Measurements from ENCODE around the gene HM13.
"Not testable (repeated sequence)": the region's sequence is repeated elsewhere in the genome, so short reads cannot be mapped to it uniquely, and the experiment has no call there.

The HM13 gene

DNA sequence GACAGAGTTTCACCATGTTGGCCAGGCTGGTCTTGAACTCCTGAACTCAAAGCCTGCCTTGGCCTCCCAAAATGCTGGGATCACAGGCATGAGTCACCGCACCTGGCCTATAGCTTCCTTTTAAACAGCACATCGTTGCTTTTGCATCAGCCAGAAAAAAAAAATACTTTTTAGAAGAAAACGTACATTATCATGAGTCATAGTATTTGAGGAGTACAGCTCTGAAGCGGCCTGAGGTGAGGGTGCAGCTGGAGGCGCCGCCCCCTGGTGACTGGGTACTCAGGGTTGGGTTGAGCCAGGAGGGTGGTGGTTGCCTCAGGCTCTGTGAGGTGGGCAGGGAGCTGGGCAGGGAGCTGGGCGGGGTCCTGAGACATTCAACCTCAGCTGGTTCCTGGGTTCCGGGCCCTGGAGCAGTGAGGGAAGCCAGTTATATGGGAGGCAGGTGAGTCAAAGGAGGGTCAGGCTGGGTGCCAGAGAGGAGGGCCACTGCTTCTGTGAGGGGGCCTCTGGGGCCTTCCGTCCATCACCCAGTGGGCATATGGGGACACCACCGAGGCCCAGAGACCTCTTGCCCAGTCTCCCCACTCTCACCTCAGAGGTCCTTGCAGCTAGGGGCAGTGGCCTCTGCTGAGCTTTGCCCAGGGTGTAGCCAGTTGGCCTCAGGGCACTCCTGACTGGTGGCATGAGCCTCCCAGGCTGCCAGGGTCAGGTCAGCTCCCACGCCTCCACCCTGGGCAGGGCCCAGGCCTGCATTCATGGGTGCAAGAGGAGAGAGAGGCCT, 79.2 kb downstream of the HM13 start:
- no peak for DNase-seq (ENCODE audit: low read depth)

DNA sequence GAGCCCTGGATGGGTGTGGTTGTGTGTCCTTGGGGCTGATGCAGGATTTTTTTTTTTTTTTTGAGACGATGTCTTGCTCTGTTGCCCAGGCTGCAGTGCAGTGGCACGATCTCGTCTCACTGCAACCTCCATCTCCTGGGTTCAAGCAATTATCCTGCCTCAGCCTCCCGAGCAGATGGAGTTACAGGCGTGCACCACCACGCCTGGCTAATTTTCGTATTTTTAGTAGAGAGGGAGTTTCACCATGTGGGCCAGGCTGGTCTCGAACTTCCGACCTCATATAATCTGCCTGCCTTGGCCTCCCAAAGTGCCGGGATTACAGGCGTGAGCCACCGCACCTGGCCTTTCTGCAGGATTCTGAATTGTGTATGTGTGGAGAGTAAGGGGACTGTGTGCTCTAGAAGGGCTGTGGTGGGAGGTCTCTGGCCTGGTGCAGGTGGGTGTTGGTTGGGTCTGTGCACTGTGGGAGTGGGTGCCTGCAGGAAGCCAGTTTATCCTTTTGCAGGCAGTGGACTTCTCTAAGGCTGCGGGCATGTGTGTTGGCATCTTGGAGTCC, 79.8 kb downstream of the HM13 start:
- no peak for DNase-seq (ENCODE audit: low read depth)

DNA sequence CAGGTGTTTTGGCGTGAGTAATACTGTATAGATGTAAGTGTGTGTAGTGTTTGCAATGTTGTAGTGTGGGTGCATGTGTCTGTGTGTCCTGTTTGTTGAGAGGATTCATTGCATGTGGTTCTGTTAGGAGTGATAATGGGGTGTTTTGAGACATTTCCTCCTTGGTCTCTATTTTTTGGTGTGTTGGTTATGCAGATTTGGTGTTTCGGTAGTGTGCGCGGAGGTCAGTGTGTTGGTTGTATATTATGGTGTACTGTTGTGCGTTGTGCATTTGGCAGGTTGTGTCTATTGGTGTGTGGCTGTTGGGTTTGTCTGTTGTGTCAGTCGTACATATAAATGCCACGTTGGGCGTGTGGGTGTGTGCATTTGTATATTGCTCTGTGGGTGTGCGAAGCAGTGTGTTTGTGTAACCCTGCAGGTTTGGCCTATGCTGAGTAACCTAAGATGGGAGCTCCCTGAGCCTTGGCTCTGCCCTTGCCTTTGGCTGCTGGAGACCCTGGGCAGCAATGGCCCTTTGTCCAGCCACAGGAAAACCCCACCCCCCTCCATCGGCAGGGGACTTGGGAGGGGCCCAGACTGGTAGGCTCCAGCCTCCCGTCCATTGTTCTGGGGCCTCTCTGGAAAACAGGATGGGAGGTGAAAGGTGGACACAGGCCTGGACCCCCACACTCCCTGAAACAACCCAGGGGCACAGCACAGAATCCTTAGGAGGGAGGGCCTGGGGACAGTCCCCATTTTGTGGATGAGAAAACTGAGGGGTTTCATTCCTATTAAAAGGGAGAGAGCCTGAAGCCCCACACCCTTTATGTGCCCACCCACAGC, 80.5 kb downstream of the HM13 start:
- no peak for DNase-seq (ENCODE audit: low read depth)

DNA sequence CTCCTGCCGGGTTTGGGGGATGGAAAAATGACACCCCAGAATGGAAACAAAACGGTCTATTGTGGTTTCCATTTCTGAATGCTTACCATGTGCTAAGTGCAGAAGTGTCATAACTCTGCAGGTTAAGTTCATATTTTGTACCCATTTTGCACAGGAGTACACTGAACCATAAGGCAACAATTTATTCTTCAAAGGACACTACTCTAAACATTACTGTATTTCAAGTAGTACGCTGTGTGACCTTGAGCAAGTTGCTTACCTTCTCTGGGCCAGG, 81.1 kb downstream of the HM13 start:
- DNase-seq (ENCODE audit: low read depth) = no peak

DNA sequence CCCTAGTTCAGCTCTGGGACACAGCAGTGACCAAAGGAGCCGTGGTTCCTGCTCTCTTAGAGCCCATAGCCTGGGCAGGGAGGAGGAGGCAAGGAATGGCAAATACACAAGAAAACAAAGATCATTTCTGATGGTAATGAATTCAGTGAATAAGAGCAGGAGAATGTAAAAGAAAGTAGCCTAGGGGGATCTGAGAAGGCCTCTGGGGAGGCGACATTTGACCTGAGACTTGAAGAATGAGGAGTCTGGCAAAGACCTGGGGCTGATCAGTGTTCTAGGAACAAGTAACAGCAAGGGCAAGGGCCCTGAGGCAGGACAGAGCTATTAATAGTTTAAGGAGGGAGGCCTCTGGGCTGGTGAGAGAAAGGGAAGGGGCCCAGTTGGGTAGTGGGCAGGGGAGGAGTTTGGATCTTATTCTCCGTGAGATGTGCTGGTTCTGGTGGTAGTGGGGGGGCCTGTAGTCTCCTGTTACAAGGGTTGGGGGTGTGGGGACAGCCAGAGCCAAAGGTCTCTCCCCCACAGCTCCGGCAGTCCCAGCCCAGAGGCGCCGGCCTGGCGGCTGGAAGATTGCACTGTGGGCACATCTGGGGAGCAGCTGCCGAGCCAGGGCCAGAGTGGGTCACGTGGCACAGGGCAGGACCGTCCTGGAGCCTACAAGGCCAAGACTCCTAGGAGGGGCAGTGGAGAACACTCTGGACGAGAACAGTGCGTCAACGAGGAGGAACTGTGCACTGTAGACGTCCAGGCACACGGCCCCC, 81.6 kb downstream of the HM13 start:
- DNase-seq (ENCODE audit: low read depth) = peak; percentile 97

DNA sequence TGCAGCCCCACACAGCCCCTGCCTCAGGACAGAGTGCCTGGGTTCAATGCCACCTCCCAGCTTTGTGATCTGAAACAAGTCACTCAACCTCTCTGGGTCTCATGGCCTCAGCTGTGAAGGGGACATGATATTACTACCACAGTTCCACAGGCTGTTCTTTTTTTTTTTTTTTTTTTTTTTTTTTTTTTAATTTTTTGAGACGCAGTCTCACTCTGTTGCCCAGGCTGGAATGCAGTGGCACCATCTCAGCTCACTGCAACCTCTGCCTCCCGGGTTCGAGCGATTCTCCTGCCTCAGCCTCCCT, 82.1 kb downstream of the HM13 start:
- not testable (repeated sequence) for DNase-seq (ENCODE audit: low read depth)

DNA sequence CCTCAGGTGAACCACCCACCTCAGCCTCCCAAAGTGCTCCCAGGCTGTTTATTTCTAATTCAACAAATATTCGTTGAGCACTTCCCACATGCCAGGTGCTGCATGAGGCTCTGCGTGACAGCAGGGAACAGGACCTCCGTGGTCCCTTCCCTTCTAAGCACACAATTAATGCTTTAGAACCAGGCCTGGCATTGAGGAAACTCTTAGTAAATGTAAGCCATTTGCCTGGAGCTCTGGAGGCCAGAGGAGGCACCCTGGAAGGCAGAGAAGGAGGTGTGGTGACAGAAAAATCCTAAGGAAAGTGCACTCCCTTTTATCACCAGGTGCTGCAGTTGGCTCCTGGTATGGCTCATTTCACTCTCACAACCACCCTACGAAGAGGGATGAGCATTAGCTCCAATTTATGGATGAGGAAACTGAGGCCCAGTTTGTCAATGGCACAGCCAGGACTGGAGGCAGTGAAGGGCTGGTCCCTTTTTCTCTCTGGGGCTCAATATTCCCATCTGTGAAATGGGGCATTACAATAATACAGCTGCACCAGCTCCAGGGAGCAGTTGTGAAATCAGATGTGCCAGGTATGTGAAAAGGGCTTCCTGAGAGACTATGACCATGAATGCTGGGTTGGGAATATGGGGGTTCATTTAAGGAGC, 82.7 kb downstream of the HM13 start:
- DNase-seq (ENCODE audit: low read depth) = no peak

DNA sequence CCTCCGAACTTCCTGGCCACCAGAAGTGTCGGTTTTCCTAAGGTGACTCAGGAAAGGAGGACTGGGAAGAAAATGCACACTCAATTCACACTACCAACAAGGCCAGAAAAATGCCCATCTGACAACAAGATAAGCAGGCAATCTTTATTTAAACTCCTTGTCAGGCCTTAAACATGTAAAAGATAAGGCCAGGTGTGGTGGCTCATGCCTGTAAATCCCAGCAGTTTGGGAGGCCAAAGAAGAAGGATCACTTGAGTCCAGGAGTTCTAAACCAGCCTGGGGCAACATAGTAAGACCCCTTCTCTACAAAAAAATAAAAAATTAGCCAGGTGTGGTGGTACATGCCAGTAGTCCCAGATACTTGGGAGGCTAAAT, 83.2 kb downstream of the HM13 start:
- no peak for DNase-seq (ENCODE audit: low read depth)

DNA sequence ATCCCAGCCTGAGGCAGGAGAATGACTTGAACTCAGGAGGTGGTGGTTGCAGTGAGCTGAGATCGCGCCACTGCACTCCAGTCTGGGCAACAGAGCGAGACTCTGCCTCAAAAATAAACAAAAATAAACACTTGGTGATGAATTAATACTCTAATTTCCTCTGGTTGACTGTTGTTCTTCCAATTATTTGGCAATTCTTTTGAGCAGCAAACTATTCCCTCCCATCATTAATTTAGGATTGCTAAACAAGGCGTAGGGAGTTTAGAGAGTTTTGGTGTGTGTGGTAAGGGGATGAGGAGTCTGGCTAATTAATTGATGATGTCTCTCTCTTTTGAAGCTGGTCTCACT, 88.2 kb downstream of the HM13 start:
- DNase-seq (ENCODE audit: low read depth) = no peak

DNA sequence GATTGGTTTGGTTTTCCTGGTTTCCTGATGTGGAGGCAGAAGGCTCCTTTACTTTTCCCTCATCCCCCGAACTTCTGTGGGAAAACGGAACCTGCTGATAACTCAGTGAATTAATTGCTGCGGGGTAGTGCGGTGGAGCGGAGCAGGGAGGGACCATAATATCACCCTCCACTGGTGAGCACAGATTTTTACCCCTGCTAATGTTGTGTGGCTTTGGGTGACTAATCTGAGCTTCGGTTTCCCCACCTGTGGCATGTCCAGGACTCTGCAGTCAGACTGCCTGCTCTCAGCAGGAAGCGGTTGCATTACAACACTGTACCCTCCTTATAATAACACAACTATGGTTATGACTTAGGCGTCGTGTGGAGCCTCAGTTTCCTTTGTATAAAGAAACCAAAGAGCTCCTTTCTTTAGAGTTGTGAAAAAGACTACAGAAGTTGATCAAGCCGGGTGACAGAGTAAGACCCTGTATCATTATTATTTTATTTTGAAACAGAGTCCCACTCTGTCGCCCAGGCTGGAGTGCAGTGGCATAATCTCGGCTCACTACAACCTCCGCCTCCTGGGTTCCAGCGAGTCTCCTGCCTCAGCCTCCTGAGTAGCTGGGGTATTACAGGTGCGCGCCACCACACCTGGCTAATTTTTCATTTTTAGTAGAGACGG, 88.7 kb downstream of the HM13 start:
- DNase-seq (ENCODE audit: low read depth) = peak; percentile 65

DNA sequence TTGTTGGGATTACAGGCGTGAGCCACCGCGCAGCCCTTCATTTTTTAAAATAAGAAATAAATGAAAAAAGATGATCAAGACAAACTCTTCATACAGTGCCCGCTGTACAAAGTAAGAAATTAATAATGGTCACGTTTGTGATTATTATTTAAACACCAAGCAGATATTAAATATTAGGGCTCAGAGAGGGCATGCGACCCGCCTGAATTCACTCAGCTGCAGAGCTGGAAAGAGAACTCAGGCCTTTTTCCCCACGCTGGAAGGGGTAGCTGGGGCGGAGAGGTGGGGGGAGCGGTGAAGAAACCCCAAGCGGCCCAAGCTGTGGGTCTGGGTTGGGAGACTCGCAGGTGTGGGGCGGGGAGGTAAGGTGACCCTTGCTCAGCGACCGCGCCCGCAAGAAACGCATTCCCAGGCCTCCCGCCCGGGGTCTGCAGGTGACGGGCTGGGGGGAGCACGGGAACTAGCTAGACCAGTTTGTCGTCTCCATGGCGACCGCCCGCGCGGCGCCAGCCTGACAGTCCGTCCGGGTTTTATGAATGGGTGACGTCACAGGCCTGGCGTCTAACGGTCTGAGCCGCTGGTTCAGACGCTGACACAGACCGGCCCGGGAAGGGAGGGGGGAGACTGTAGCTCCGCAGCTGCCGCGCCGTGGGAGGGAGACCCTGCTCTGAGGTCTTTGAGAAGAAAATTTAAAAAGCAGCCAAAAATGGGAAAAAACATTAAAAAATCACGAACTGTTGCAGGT, 89.8 kb downstream of the HM13 start:
- peak; percentile 92 for DNase-seq (ENCODE audit: low read depth)

DNA sequence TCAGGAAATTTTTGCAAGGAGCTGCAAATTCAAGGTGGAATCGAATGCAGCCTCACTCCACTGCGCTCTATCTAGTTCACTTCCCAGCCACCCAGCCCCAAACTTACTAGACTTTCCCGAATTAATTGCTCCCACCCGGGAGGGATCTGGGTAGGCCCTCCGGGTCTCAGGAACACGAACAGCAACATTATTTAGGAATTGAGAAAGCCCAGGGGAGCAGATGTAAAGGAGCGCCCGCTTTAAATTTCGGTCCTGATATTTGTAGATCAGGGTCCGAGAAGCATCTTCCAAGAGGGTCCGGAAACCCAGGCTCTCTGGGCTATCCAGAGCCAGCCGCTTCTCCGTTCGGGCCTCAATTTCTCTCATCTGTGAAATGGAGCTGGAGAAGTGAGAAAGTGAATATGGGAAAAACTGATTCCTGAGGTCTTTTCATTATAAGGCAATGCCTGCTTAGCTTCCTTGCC, 90.4 kb downstream of the HM13 start:
- no peak for DNase-seq (ENCODE audit: low read depth)

DNA sequence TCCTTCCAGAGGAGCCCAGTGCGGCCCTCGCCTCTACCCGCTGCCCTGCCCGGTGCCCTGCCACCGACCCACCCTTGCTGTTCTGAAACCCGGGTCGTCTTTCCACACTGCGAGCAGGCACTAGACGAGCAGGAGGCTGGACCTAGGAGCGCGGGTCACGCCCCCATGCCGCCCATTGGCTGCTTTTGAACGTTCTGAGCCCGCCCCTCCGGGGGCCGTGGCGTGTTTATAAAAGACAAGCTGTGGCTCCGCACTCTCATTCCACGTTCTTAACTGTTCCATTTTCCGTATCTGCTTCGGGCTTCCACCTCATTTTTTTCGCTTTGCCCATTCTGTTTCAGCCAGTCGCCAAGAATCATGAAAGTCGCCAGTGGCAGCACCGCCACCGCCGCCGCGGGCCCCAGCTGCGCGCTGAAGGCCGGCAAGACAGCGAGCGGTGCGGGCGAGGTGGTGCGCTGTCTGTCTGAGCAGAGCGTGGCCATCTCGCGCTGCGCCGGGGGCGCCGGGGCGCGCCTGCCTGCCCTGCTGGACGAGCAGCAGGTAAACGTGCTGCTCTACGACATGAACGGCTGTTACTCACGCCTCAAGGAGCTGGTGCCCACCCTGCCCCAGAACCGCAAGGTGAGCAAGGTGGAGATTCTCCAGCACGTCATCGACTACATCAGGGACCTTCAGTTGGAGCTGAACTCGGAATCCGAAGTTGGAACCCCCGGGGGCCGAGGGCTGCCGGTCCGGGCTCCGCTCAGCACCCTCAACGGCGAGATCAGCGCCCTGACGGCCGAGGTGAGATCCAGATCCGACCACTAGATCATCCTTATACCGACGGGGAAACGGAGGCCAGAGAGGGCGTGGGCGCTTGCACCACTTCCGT, 91.0 kb downstream of the HM13 start, which contains the start of gene ID1:
Gene ID1, plus strand, starts transcription at position 259 of the 871 bp plus-strand sequence. Its CDS starts 99 bp downstream, at position 358.
- DNase-seq (ENCODE audit: low read depth) = peak; percentile 91

DNA sequence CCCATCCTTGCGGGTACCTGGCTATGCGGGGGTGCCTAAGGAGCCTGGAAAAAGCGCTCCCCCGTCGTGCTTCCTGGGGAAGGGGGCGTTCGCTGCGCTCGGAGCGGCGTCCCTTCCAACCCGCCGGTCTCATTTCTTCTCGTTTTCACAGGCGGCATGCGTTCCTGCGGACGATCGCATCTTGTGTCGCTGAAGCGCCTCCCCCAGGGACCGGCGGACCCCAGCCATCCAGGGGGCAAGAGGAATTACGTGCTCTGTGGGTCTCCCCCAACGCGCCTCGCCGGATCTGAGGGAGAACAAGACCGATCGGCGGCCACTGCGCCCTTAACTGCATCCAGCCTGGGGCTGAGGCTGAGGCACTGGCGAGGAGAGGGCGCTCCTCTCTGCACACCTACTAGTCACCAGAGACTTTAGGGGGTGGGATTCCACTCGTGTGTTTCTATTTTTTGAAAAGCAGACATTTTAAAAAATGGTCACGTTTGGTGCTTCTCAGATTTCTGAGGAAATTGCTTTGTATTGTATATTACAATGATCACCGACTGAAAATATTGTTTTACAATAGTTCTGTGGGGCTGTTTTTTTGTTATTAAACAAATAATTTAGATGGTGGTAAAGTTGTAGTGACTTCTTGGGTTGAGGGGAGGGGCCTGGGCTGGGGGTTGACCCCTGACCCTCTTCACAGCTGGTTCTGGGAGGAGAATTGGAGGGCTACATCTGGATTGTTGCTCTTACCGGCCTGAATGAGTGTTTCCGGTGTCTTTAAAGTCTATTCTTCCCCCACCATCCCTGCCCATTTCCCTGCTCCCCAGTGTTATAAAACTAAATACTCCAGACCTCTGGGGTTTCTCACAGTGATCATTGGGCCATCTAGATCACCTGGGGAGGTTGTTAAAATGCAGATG, 91.9 kb downstream of the HM13 start:
- DNase-seq (ENCODE audit: low read depth) = no peak

DNA sequence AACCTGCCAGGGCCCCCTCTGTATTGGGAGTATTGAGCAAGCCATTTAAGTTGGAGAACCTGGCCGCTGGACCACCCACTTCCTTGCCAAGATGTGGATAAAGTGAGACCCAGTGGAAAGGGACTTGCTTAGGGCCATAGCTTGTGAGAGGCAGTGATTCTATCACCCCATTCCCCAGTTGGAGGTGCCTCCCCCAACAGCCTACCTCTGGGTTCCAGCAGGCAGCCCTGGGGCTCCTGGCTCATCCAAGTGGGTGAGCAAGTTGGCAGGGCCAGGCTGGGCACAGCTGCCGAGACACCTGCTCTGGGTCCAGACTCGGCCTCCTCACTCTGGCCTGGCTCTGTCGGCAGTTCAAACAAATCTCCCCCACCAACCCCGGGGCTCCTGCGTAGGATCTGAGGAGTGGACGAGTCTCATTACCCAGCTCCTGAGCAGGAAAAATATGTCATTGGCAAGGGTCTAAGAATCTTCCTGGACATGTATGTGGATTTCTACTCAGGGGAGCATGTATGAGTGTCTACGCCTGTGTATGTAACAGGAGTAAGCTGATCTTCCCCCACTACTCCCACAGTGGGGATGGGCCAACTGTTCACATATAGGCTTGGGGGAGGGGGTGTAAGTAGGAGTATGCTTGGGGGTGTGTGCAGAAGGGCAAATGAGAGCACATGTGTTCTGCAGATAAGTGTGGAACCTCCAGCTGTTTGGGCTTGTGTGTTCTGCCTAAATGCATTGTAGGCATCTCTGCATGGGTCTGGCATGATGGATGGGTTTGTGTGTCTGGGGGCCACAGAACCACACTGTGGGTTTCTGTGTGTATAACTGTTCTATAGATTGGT, 92.8 kb downstream of the HM13 start:
- DNase-seq (ENCODE audit: low read depth) = no peak

DNA sequence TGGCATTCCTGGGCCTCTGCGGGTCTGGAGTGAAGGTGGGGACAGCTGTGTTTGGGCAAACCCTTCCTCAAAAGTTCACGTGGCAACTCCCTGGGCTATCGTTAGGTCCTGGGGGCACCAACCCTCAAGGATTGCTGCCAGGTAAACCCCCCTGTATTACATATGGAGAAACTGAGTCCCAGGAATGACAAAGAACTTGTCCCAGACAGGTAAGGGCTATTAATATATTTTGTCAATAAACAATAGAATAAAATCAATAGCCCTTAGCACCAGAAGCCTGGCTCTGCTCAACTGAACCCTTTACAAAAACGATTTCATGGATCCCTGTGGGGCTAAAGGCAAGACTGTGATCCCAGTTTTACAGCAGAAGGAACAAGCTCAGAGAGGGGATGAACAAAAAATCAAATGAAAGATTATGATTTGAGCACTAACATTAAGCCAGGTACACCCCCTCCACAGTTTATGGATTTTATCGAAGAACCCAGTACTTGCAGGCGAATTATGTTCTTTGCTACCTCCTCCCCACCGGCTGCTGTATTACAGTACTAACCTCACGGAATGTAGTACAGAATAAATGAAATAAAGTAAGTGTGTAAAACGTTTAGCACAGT, 93.5 kb downstream of the HM13 start:
- no peak for DNase-seq (ENCODE audit: low read depth)

DNA sequence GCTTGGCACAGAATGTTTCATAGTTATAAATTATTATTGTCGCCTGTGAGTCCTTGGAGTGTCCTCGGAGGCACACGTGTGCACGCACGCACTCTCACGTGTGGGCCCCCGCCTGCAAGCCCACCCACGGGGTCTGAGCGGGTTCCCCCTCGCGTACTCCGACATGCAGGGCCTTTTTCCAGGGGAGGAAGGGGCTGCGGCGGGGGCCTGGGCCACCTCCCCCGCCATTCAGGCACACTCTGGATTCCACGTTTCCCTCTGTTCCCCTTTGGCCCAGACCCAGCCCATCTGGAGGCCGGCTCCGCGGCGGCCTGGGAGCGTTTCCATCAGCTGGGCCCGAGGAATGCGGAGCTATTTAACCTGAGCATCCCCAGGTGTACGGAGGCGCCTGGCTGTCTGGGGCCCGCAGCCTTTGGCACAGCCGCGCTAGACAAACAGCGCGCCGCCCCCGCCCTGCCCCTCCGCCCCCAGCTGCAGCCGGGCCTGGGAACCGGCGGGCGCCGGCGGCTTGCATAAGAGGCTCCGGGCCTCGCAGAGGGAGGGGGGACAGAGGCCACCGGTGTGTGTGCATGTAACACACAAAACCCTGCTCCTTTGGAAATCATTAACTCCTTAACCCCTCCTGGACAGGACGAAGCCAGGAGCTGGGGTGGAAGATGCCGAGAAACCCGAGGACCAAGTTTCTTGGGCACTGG, 94.2 kb downstream of the HM13 start:
- no peak for DNase-seq (ENCODE audit: low read depth)
